Naive thymus-derived CD4-positive, alpha-beta T cell (primary cell): Measurements from ENCODE around the gene TMEM163. TPM values are rescaled to one million over a fixed set of nuclear protein-coding genes. Genes with fewer than 3 reads are reported as not detected.
"Not testable (repeated sequence)": the region's sequence is repeated elsewhere in the genome, so short reads cannot be mapped to it uniquely, and the experiment has no call there.

Experiments
- ATAC-seq: fragments of 150-1000 bp; cut with Tn5 transposase; 2 replicates; pipeline ENCODE4 v1.10.0; 2021; ENCODE audit warnings: mild to moderate bottlenecking, moderate library complexity
- CTCF ChIA-PET: fragments of 350-600 bp; sonication (Branson Sonifier 250); formaldehyde crosslinking; loops from one replicate; lab custom pipeline; 2021; ENCODE audit warnings: antibody characterized with exemption; lab: Charles Lee
- POLR2A ChIA-PET: fragments of 350-600 bp; sonication (Branson Sonifier 250); formaldehyde crosslinking; loops from one replicate; lab custom pipeline; 2021; ENCODE audit warnings: antibody characterized with exemption, inconsistent platforms; lab: Charles Lee
- DNase-seq, 9 donors: peaks; one replicate each; pipeline versions ENCODE4 v3.0.0 to v3.0.0-alpha.2; 2020 to 2022; ENCODE audit warnings: mixed read lengths in 1 of 9
- H3K27ac ChIP-seq: one replicate; pipeline ENCODE4 v1.7.0; 2013; ENCODE audit warnings: mild to moderate bottlenecking, low read depth, low read length, moderate library complexity
- H3K27me3 ChIP-seq, 2 donors: one replicate each; pipeline ENCODE4 v1.7.0; 2013; ENCODE audit warnings: low read length in 2 of 2, mild to moderate bottlenecking in 2 of 2, moderate library complexity in 2 of 2; ENCODE audit not compliant: control insufficient read depth in 2 of 2, insufficient read depth in 2 of 2
- H3K36me3 ChIP-seq, 3 experiments: 1 replicate in 2 of 3; 2 replicates in 1 of 3; pipeline ENCODE4 v1.7.0; 2013; ENCODE audit warnings: low read length in 3 of 3, mild to moderate bottlenecking in 3 of 3, moderate library complexity in 1 of 3; ENCODE audit not compliant: insufficient read depth in 3 of 3, control insufficient read depth in 2 of 3
- H3K4me1 ChIP-seq, 2 donors: one replicate each; pipeline ENCODE4 v1.7.0; 2013; ENCODE audit warnings: low read length in 2 of 2, mild to moderate bottlenecking in 2 of 2, moderate library complexity in 1 of 2; ENCODE audit not compliant: control insufficient read depth in 2 of 2, insufficient read depth in 2 of 2
- H3K4me3 ChIP-seq: 2 replicates; pipeline ENCODE4 v1.7.0; 2013; ENCODE audit warnings: mild to moderate bottlenecking, low read length
- H3K9me3 ChIP-seq, 3 experiments: 1 replicate in 2 of 3; 2 replicates in 1 of 3; pipeline ENCODE4 v1.7.0; 2013; ENCODE audit warnings: low read length in 3 of 3; ENCODE audit not compliant: control insufficient read depth in 2 of 3
- H3K27ac Mint-ChIP-seq, 9 donors: one replicate each; pipeline ENCODE4 v1.8.0; 2020 to 2022; ENCODE audit warnings: mixed read lengths in 9 of 9, mild to moderate bottlenecking in 8 of 9, moderate library complexity in 5 of 9, inconsistent platforms in 2 of 9
- H3K27me3 Mint-ChIP-seq, 5 donors: one replicate each; pipeline ENCODE4 v1.8.0; 2021 to 2022; ENCODE audit warnings: mixed read lengths in 5 of 5, mild to moderate bottlenecking in 1 of 5
- H3K36me3 Mint-ChIP-seq, 5 donors: one replicate each; pipeline ENCODE4 v1.8.0; 2020 to 2022; ENCODE audit warnings: mixed read lengths in 5 of 5, mild to moderate bottlenecking in 3 of 5, inconsistent platforms in 1 of 5
- H3K4me1 Mint-ChIP-seq, 7 donors: one replicate each; pipeline ENCODE4 v1.8.0; 2020 to 2022; ENCODE audit warnings: mixed read lengths in 7 of 7, mild to moderate bottlenecking in 3 of 7, inconsistent platforms in 1 of 7
- H3K4me3 Mint-ChIP-seq, 10 donors: one replicate each; pipeline ENCODE4 v1.8.0; 2020 to 2022; ENCODE audit warnings: mild to moderate bottlenecking in 10 of 10, mixed read lengths in 10 of 10, moderate library complexity in 6 of 10, inconsistent platforms in 2 of 10
- H3K9me3 Mint-ChIP-seq, 11 donors: one replicate each; pipeline ENCODE4 v1.8.0; 2020 to 2022; ENCODE audit warnings: mixed read lengths in 11 of 11, mild to moderate bottlenecking in 4 of 11, inconsistent platforms in 1 of 11, moderate library complexity in 1 of 11
- intact Hi-C, 2 donors: fragments of 100-400 bp; cut with micrococcal nuclease; formaldehyde crosslinking; loops; one replicate each; pipeline ENCODE4 v1.15.1; 2023
- polyA plus RNA-seq, 2 donors: library from polyadenylated mRNA; unstranded; fragments of 300-500 nt; fragmentation: Illumina TruSeq; gene quantifications; one replicate each; pipeline ENCODE4 v1.2.3, GENCODE V29; 2021
- total RNA-seq, 6 experiments: library from RNA in 5 of 6; stranded (reverse) in 5 of 6; gene quantifications; 1 replicate in 5 of 6; 2 replicates in 1 of 6; pipeline ENCODE4 v1.2.3 and lab custom pipeline; 2021 to 2026

Gene TMEM163
- total and polyA plus RNA-seq, 7 experiments from 2014 or later, result 0.13 to 0.71 (median 0.21) TPM; not detected in 2

GRCh38 chr2:134656391-134656790, 62.4 kb downstream of the TMEM163 start:
- H3K27me3 ChIP-seq, ATAC-seq, H3K27ac ChIP-seq, CTCF ChIA-PET, H3K36me3 ChIP-seq, H3K27me3 Mint-ChIP-seq, H3K9me3 ChIP-seq, H3K4me3 ChIP-seq, H3K9me3 Mint-ChIP-seq, H3K36me3 Mint-ChIP-seq, POLR2A ChIA-PET, DNase-seq, H3K4me1 ChIP-seq: not testable (repeated sequence)
- H3K4me3 Mint-ChIP-seq, result peak overlapping the region in 4 of 10 donors; percentile 18 to 60 (median 56)
- H3K4me1 Mint-ChIP-seq, result peaks cover 9 to 39% (median 26%) of the 10 kb centered on the region in 7 donors
- intact Hi-C loops, result loop anchor here in 1 of 2 donors (2.0 to 5.0 kb wide), 2 partner anchors 36 to 242 kb away; no protein-coding TSS in a partner anchor
- peak overlapping the region in 2 of 9 donors; percentile 52 to 89 for H3K27ac Mint-ChIP-seq

GRCh38 chr2:134648586-134648985, 70.2 kb downstream of the TMEM163 start:
- H3K36me3 Mint-ChIP-seq, result no peaks in the 10 kb centered on the region
- H3K9me3 ChIP-seq, result no peaks in the 10 kb centered on the region
- ATAC-seq (no peak), DNase-seq (no peak)
- no peaks in the 10 kb centered on the region for H3K27me3 ChIP-seq
- H3K27ac Mint-ChIP-seq, result no peak overlapping the region
- no peaks in the 10 kb centered on the region for H3K4me1 ChIP-seq
- H3K4me3 Mint-ChIP-seq, result no peak overlapping the region
- intact Hi-C loops, result no loop called here
- H3K4me3 ChIP-seq, result no peak overlapping the region
- peaks cover 0 to 6% (median 0%) of the 10 kb centered on the region in 5 donors for H3K27me3 Mint-ChIP-seq
- no peak overlapping the region for H3K27ac ChIP-seq
- H3K4me1 Mint-ChIP-seq, result no peaks in the 10 kb centered on the region
- no peaks in the 10 kb centered on the region for H3K36me3 ChIP-seq
- CTCF ChIA-PET, result no interaction called here
- H3K9me3 Mint-ChIP-seq, result no peaks in the 10 kb centered on the region
- POLR2A ChIA-PET, result no interaction called here

- Histone ChIP-seq H3K27me3 (no peaks in the 10 kb centered on the region), H3K27ac (no peak overlapping the region), H3K4me3 (no peak overlapping the region), H3K36me3 (no peaks in the 10 kb centered on the region), H3K4me1 (no peaks in the 10 kb centered on the region), H3K9me3 (no peaks in the 10 kb centered on the region)
- H3K27ac Mint-ChIP-seq, result no peak overlapping the region
- peaks cover 0 to 8% (median 0%) of the 10 kb centered on the region in 5 donors for H3K27me3 Mint-ChIP-seq
- POLR2A ChIA-PET, result no interaction called here
- DNase-seq (no peak), ATAC-seq (no peak)
- intact Hi-C loops, result no loop called here
- no peaks in the 10 kb centered on the region for H3K36me3 Mint-ChIP-seq
- no peak overlapping the region for H3K4me3 Mint-ChIP-seq
- CTCF ChIA-PET, result no interaction called here
- no peaks in the 10 kb centered on the region for H3K9me3 Mint-ChIP-seq
- no peaks in the 10 kb centered on the region for H3K4me1 Mint-ChIP-seq
Measured at GRCh38 chr2:134647607-134648256, 71.1 kb downstream of the TMEM163 start.

- peaks cover 0 to 1% (median 0%) of the 10 kb centered on the region in 11 donors for H3K9me3 Mint-ChIP-seq
Measured at GRCh38 chr2:134642938-134643337, 75.9 kb downstream of the TMEM163 start.

GRCh38 chr2:134640494-134640893, 78.3 kb downstream of the TMEM163 start:
- DNase-seq (no peak), ATAC-seq (no peak)
- Histone ChIP-seq H3K36me3 (no peaks in the 10 kb centered on the region), H3K27ac (no peak overlapping the region), H3K27me3 (no peaks in the 10 kb centered on the region), H3K4me1 (no peaks in the 10 kb centered on the region), H3K4me3 (no peak overlapping the region), H3K9me3 (no peaks in the 10 kb centered on the region)
- intact Hi-C loops, result no loop called here
- no peak overlapping the region for H3K27ac Mint-ChIP-seq
- POLR2A ChIA-PET, result no interaction called here
- H3K4me1 Mint-ChIP-seq, result peaks cover 0 to 1% (median 0%) of the 10 kb centered on the region in 7 donors
- H3K36me3 Mint-ChIP-seq, result no peaks in the 10 kb centered on the region
- peaks cover 0 to 16% (median 6%) of the 10 kb centered on the region in 5 donors for H3K27me3 Mint-ChIP-seq
- peaks cover 0 to 1% (median 0%) of the 10 kb centered on the region in 11 donors for H3K9me3 Mint-ChIP-seq
- H3K4me3 Mint-ChIP-seq, result no peak overlapping the region
- CTCF ChIA-PET, result no interaction called here

More at GRCh38 chr2:134642938-134643337, 75.9 kb downstream of the TMEM163 start:
- ChIA-PET POLR2A (no interaction called here), CTCF (no interaction called here)
- Mint-ChIP-seq H3K36me3 (no peaks in the 10 kb centered on the region), H3K4me3 (no peak overlapping the region), H3K27me3 (peaks cover 0 to 18% (median 6%) of the 10 kb centered on the region in 5 donors), H3K4me1 (peaks cover 0 to 1% (median 0%) of the 10 kb centered on the region in 7 donors), H3K27ac (no peak overlapping the region)
- DNase-seq (no peak), ATAC-seq (no peak)
- intact Hi-C loops, result no loop called here
- Histone ChIP-seq H3K9me3 (no peaks in the 10 kb centered on the region), H3K4me1 (no peaks in the 10 kb centered on the region), H3K4me3 (no peak overlapping the region), H3K27ac (no peak overlapping the region), H3K27me3 (no peaks in the 10 kb centered on the region), H3K36me3 (no peaks in the 10 kb centered on the region)

- H3K9me3 Mint-ChIP-seq, result peaks cover 0 to 1% (median 0%) of the 10 kb centered on the region in 11 donors
- H3K36me3 Mint-ChIP-seq, result no peaks in the 10 kb centered on the region
- H3K4me3 ChIP-seq, result no peak overlapping the region
- no peak overlapping the region for H3K4me3 Mint-ChIP-seq
- CTCF ChIA-PET, result interaction anchor here (0.6 kb wide), 1 partner anchor 69 kb away, joined by 5 read pairs; no protein-coding TSS in a partner anchor
- H3K27me3 ChIP-seq, result no peaks in the 10 kb centered on the region
- H3K9me3 ChIP-seq, result no peaks in the 10 kb centered on the region
- peaks cover 0 to 2% (median 0%) of the 10 kb centered on the region in 7 donors for H3K4me1 Mint-ChIP-seq
- intact Hi-C loops, result no loop called here
- ATAC-seq (no peak), DNase-seq (no peak)
- POLR2A ChIA-PET, result no interaction called here
- no peaks in the 10 kb centered on the region for H3K36me3 ChIP-seq
- H3K27ac Mint-ChIP-seq, result no peak overlapping the region
- no peak overlapping the region for H3K27ac ChIP-seq
- peaks cover 0 to 16% (median 6%) of the 10 kb centered on the region in 5 donors for H3K27me3 Mint-ChIP-seq
- no peaks in the 10 kb centered on the region for H3K4me1 ChIP-seq
Measured at GRCh38 chr2:134639265-134639664, 79.5 kb downstream of the TMEM163 start.

GRCh38 chr2:134636714-134637113, 82.1 kb downstream of the TMEM163 start:
- no peak overlapping the region for H3K4me3 Mint-ChIP-seq
- CTCF ChIA-PET, result no interaction called here

More at GRCh38 chr2:134636714-134637113, 82.1 kb downstream of the TMEM163 start:
- H3K36me3 ChIP-seq, result no peaks in the 10 kb centered on the region
- ATAC-seq (no peak), DNase-seq (no peak)
- no peaks in the 10 kb centered on the region for H3K27me3 ChIP-seq
- H3K27ac ChIP-seq, result no peak overlapping the region
- POLR2A ChIA-PET, result no interaction called here
- H3K4me1 ChIP-seq, result no peaks in the 10 kb centered on the region
- Mint-ChIP-seq H3K4me1 (peaks cover 0 to 7% (median 4%) of the 10 kb centered on the region in 7 donors), H3K27me3 (peaks cover 0 to 13% (median 6%) of the 10 kb centered on the region in 5 donors), H3K27ac (no peak overlapping the region), H3K36me3 (no peaks in the 10 kb centered on the region), H3K9me3 (no peaks in the 10 kb centered on the region)
- no peak overlapping the region for H3K4me3 ChIP-seq
- intact Hi-C loops, result no loop called here
- H3K9me3 ChIP-seq, result no peaks in the 10 kb centered on the region
